ENCODE measurements around the gene TTC33.

GRCh38 chr5:40606077-40606765 is 149.5 kb downstream of the TTC33 start:
- TF ChIP-seq CTCF (IDR thresholded peaks at IDR 0.05) (no peak), POLR2A (IDR thresholded peaks at IDR 0.05) (no peak)
